Measurements from ENCODE around the gene NISCH. TPM values are rescaled to one million over a fixed set of nuclear protein-coding genes. Genes with fewer than 3 reads are reported as not detected.

NISCH gene
- total and polyA plus RNA-seq, 2 of the 8 experiments (the other 6 are each of a cell fraction or from before 2014, with no cell fraction given) = 71.2 to 71.9 TPM

DNA sequence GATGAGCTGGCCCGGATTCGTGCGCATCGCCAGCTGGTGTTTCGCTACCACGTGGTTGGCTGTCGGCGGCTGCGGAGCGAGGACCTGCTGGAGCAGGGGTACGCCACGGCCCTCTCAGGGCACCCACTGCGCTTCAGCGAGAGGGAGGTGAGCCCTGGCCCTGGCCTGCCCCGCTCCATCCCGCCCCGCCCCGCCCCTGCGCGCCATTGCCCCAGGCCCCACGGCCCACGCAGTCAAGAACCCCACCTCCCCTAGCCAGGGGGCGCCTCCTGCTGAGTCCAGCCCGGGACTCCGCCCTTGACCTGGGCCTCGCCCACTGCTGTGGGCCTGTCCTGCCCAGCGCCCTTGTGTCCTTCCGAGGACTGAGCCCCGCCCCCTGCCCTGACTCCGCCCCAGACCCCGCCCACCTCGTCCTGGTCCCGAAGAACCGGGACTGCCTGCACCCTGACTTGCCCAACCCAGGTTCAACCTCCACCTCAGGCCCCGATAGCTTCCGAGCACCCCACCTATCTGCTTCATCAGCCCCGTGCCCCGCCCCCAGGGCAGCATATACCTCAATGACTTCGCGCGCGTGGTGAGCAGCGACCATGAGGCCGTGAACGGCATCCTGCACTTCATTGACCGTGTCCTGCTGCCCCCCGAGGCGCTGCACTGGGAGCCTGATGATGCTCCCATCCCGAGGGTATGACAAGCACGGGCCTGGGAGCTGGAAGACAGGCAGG is 63.5 kb downstream of the NISCH start:
- CTCF ChIA-PET (ENCODE audit: partially characterized antibody) = interaction anchor here (0.9 to 4.4 kb wide), 9 partner anchors 8 to 134 kb away, joined by 3 to 20 read pairs (median 6); no protein-coding TSS in a partner anchor
- H3K56ac ChIP-seq (replicated peaks; ENCODE audit: insufficient read length, low read depth, low read length) = no peak overlapping the region
- H2AFZ ChIP-seq (ENCODE audit: low read length) = peak overlapping the region; percentile 91
- H3K9me3 ChIP-seq (ENCODE audit: insufficient read depth in 2 of 2, low read depth in 1 of 2, low read length in 1 of 2) = no peaks in the 10 kb centered on the region
- peak overlapping the region; percentile 25 for H3K18ac ChIP-seq (ENCODE audit: extremely low read depth, low read length)
- no peak overlapping the region for H3K27ac ChIP-seq (ENCODE audit: low read depth, low read length)
- H4K91ac ChIP-seq (replicated peaks; ENCODE audit: insufficient read length, low read length) = peak overlapping the region; percentile 11
- H3K4me2 ChIP-seq (ENCODE audit: insufficient read depth in 1 of 2, low read depth in 2 of 2, low read length in 2 of 2) = peak overlapping the region; percentile 58 to 89
- H2BK12ac ChIP-seq (ENCODE audit: low read depth, low read length) = peak overlapping the region; percentile 43; the same call in 1 of the 2 replicates
- no peak overlapping the region; the same call in 1 of the 2 replicates for H2BK15ac ChIP-seq (ENCODE audit: low read length)
- H3K79me1 ChIP-seq (ENCODE audit: low read depth, low read length) = no peaks in the 10 kb centered on the region
- H3K4me3 ChIP-seq (ENCODE audit: extremely low read depth in 1 of 4, insufficient read depth in 2 of 4, low read depth in 3 of 4, low read length in 4 of 4) = peak overlapping the region; percentile 31 to 60 (median 34)
- peak overlapping the region; percentile 52; the same call in 1 of the 2 replicates for H2BK5ac ChIP-seq (ENCODE audit: low read depth, low read length)
- peak overlapping the region; percentile 27 for H3K4ac ChIP-seq (replicated peaks; ENCODE audit: insufficient read length, low read depth, low read length)
- no peak overlapping the region for H3K14ac ChIP-seq (ENCODE audit: insufficient read length)
- POLR2A ChIA-PET (ENCODE audit: partially characterized antibody) = interaction anchor here (0.9 to 4.4 kb wide), 8 partner anchors 8 to 120 kb away, joined by 3 to 25 read pairs (median 6); partner anchors contain the start of gene UQCC5
- H4K20me1 ChIP-seq (replicated peaks in 1 of 2; ENCODE audit: control insufficient read depth in 1 of 2, insufficient read depth in 2 of 2, low read length in 2 of 2) = peaks cover 0 to 8% of the 10 kb centered on the region in 2 experiments
- no peak overlapping the region for H4K5ac ChIP-seq (ENCODE audit: insufficient read length, low read depth, low read length)
- peaks cover 0 to 11% (median 4%) of the 10 kb centered on the region in 4 experiments; a peak in 5 of 7 replicates for H3K27me3 ChIP-seq (replicated peaks in 1 of 4; ENCODE audit: control insufficient read depth in 3 of 4, extremely low read depth in 1 of 4, insufficient read depth in 3 of 4, low read length in 3 of 4)
- peak overlapping the region; percentile 91 for H4K8ac ChIP-seq (ENCODE audit: extremely low read depth, insufficient read depth, low read length)
- H2BK120ac ChIP-seq (replicated peaks; ENCODE audit: low read depth, low read length) = no peak overlapping the region
- no peaks in the 10 kb centered on the region; the same call in 1 of the 2 replicates for H3K23me2 ChIP-seq (ENCODE audit: low read depth, low read length)
- no peak for FAIRE-seq
- H3K36me3 ChIP-seq (ENCODE audit: control insufficient read depth in 2 of 4, insufficient read depth in 4 of 4, low read length in 3 of 4) = peaks cover 0 to 9% (median 2%) of the 10 kb centered on the region in 4 experiments; a peak in 4 of 8 replicates
- 25% methylated on average over 33 of the region's 50 CpGs; no CpG with 5 or more reads in 1 of the 2 experiments for WGBS, 2 experiments (ENCODE audit: extremely low coverage in 1 of 2, insufficient coverage in 1 of 2, insufficient read length in 1 of 2, insufficient replicate concordance in 2 of 2, low coverage in 1 of 2, low lambda C conversion rate in 2 of 2, missing lambda C conversion rate in 1 of 2)
- H2AK5ac ChIP-seq (ENCODE audit: low read depth, low read length) = no peak overlapping the region
- no peak overlapping the region for H2BK20ac ChIP-seq (ENCODE audit: low read length)
- peak in 1 of 2 experiments; percentile 84 for DNase-seq (ENCODE audit: low read depth in 1 of 2, low spot score in 2 of 2)
- H3K4me1 ChIP-seq (replicated peaks in 1 of 4; ENCODE audit: control insufficient read depth in 3 of 4, insufficient read depth in 4 of 4, low read length in 3 of 4) = peaks cover 0 to 6% (median 4%) of the 10 kb centered on the region in 4 experiments; a peak in 5 of 7 replicates
- no peaks in the 10 kb centered on the region for H3K79me2 ChIP-seq (ENCODE audit: control insufficient read depth in 1 of 2, insufficient read depth in 2 of 2, low read length in 2 of 2)
- H3K23ac ChIP-seq (ENCODE audit: insufficient read length) = no peak overlapping the region
- no peak overlapping the region for H3K9ac ChIP-seq (replicated peaks in 1 of 4; ENCODE audit: extremely low read depth in 1 of 4, low read depth in 3 of 4, low read length in 3 of 4)
- TF ChIP-seq E2F6 (IDR thresholded peaks at IDR 0.05) = peak; percentile 81
- 0 out of 2 replicates have a peak, but pooled peaks have one; percentile 30 for TF ChIP-seq PHF8 (conservative IDR thresholded peaks at IDR 0.05; ENCODE audit: low read depth, low read length)
- no peak for TF ChIP-seq POU5F1 (IDR thresholded peaks at IDR 0.05; ENCODE audit: low read depth, low read length)
- no peak for TF ChIP-seq CBX8 (IDR thresholded peaks at IDR 0.05; ENCODE audit: borderline replicate concordance, low read depth, low read length)
- TF ChIP-seq, protein P1, sequence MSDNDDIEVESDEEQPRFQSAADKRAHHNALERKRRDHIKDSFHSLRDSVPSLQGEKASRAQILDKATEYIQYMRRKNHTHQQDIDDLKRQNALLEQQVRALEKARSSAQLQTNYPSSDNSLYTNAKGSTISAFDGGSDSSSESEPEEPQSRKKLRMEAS (IDR thresholded peaks at IDR 0.05) = peak; percentile 96
- TF ChIP-seq KDM4A (IDR thresholded peaks at IDR 0.05; ENCODE audit: low read depth, low read length, severe bottlenecking) = peak; percentile 76
- no peak for TF ChIP-seq SAP30 (IDR thresholded peaks at IDR 0.05; ENCODE audit: insufficient read depth, insufficient replicate concordance, low read length)
- TF ChIP-seq YY1 (IDR thresholded peaks at IDR 0.05; ENCODE audit: low read depth, low read length) = no peak
- TF ChIP-seq RAD21 (IDR thresholded peaks at IDR 0.05 in 1 of 2, conservative IDR thresholded peaks at IDR 0.05 in 1 of 2; ENCODE audit: low read depth in 2 of 2, low read length in 2 of 2) = no peak

Data from H1 (cell line).